Fibroblast of lung (primary cell): Measurements from ENCODE around the gene NAV3.

Experiments used
- EZH2 ChIP-seq: IDR thresholded peaks from 2 replicates; pipeline ENCODE4 v1.5.1; 2012; ENCODE audit warnings: low read length, control low read depth, mild to moderate bottlenecking; ENCODE audit errors: missing control alignments
- TF ChIP-seq, protein P1 (sequence below), 2 donors: IDR thresholded peaks in 1 of 2; conservative IDR thresholded peaks in 1 of 2; 1 replicate in 1 of 2; 2 replicates in 1 of 2; pipeline ENCODE4 v1.5.1; 2011 to 2012; ENCODE audit warnings: low read length in 2 of 2, control low read depth in 1 of 2, inconsistent platforms in 1 of 2, low read depth in 1 of 2, mild to moderate bottlenecking in 1 of 2

GRCh38 chr12:77850698-77851097 is 20.0 kb downstream of the NAV3 start:
- TF ChIP-seq, protein P1, sequence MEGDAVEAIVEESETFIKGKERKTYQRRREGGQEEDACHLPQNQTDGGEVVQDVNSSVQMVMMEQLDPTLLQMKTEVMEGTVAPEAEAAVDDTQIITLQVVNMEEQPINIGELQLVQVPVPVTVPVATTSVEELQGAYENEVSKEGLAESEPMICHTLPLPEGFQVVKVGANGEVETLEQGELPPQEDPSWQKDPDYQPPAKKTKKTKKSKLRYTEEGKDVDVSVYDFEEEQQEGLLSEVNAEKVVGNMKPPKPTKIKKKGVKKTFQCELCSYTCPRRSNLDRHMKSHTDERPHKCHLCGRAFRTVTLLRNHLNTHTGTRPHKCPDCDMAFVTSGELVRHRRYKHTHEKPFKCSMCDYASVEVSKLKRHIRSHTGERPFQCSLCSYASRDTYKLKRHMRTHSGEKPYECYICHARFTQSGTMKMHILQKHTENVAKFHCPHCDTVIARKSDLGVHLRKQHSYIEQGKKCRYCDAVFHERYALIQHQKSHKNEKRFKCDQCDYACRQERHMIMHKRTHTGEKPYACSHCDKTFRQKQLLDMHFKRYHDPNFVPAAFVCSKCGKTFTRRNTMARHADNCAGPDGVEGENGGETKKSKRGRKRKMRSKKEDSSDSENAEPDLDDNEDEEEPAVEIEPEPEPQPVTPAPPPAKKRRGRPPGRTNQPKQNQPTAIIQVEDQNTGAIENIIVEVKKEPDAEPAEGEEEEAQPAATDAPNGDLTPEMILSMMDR (conservative IDR thresholded peaks at IDR 0.05 in 1 of 2, IDR thresholded peaks at IDR 0.05 in 1 of 2; ENCODE audit: low read depth in 1 of 2, low read length in 2 of 2) = no peak
- TF ChIP-seq EZH2 = no peak
